GM03348 (cell line): Measurements from ENCODE around the gene KIR3DL1.
"Not testable (repeated sequence)": the region's sequence is repeated elsewhere in the genome, so short reads cannot be mapped to it uniquely, and the experiment has no call there.

Source experiments
- DNase-seq: peaks from one replicate; pipeline ENCODE4 v3.0.0; 2012; ENCODE audit warnings: low spot score

The KIR3DL1 gene

DNA sequence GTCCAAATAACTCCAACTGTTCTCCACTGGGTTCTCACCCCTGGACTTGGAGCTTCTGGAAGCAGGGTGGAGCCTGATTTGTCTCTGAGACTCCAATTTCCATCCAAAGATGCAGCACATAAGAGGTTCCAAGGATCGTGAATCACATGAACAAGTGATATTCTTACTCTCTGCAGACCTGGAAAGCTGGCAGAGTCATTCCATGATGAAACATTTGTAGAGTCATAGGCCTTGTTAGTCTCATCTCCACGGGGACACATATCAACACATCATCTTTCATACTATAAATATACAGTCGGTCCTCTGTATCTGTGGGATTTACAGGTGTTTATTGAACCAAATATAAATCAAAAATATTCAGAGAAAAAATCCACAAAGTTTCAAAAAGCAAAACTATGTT is 1.7 kb upstream of the KIR3DL1 start:
- DNase-seq, result not testable (repeated sequence)

DNA sequence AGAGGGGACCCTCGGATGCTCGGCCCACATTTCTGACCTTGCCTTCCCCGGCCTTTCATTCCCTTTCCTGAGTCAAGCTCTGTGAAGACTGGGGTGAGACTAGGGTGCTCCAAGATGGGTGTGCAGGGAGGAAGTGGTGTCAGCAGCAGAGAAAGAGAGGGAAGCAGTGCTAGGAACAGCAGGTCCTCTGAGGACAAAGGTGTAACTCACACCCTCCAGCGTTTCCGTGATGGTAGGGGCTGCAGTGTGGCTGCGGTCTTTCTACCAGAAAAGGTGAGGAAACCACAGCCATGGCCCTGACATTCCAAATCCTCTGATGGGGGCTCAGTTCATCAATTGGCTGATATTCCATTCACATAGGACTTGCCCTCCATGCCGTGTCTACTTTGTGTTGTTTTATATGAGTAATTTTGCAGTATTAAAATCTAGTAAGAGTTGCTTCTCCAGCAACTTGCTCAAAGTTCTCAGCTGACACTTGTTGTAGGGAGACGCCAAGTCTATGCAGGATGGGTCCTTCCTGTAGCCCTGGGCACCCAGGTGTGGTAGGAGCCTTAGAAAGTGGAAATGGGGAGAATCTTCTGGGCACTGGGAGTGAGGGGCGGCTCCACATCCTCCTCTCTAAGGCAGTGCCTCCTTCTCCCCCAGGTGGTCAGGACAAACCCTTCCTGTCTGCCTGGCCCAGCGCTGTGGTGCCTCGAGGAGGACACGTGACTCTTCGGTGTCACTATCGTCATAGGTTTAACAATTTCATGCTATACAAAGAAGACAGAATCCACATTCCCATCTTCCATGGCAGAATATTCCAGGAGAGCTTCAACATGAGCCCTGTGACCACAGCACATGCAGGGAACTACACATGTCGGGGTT is 1.6 kb downstream of the KIR3DL1 start:
- no peak for DNase-seq

DNA sequence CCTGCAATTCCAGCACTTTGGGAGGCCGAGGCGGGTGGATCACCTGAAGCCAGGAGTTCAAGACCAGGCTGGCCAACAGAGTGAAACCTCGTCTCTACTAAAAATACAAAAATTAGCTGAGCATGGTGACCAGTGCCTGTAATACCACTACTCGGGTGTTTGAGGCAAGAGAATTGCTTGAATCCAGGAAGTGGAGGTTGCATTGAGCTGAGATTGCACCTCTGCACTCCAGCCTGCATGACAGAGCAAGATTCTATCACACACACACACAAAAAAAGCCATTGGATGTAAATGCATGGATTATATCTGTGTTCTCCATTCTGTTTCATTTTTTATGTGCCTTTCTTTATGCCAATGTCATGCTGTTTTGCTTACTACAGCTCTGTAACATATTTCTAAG is 8.1 kb downstream of the KIR3DL1 start:
- not testable (repeated sequence) for DNase-seq

DNA sequence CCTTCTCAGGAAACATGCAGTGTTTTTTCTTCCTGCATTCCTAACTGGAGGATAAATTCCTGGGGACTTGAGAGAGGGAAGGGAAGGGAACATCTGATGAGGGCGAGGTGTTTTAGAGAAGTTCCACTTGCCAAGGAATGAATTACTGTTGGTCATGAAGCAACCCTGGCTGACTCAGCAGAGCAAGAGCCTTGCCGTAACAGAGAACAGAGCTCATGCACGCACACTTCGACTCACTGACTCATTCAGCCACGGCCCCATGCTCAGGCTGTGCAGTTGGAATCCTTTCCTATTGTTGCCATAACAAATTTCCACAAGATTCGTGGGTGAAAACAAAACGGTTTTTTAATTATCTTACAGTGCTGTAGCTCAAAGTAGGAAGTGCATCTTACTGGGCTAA is 9.1 kb downstream of the KIR3DL1 start:
- DNase-seq, result not testable (repeated sequence)

DNA sequence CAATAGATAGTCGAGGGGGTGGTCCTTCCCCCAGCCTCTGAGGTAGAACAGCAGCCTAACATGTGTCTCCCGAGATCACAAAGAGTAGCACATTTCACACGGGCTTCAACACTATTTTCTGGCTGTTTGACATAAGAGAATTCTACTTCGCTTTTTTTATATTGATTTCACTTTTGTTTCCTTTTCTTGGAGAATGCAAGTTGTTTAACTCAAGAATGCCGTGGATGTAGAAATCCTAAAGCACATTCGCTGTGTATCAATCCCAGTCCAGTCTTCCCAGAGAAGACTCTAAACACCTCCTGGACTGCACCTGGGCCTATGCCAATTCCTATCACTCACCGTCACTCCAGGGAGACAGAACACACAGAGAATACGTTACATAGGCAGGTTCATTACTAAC is 11.8 kb downstream of the KIR3DL1 start:
- not testable (repeated sequence) for DNase-seq

DNA sequence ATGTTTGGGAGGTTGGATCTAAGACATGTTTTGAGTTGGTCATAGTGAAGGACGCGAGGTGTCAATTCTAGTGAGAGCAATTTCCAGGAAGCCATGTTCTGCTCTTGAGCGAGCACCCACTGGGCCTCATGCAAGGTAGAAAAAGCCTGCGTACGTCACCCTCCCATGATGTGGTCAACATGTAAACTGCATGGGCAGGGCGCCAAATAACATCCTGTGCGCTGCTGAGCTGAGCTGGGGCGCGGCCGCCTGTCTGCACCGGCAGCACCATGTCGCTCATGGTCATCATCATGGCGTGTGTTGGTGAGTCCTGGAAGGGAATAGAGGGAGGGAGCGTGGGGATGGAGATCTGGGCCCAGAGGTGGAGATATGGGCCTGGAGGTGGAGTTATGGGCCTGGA is 16.2 kb downstream of the KIR3DL1 start, which contains the start of gene KIR2DS4:
KIR2DS4 (plus strand) TSS at position 181 of the 400 bp plus-strand sequence.
- not testable (repeated sequence) for DNase-seq

DNA sequence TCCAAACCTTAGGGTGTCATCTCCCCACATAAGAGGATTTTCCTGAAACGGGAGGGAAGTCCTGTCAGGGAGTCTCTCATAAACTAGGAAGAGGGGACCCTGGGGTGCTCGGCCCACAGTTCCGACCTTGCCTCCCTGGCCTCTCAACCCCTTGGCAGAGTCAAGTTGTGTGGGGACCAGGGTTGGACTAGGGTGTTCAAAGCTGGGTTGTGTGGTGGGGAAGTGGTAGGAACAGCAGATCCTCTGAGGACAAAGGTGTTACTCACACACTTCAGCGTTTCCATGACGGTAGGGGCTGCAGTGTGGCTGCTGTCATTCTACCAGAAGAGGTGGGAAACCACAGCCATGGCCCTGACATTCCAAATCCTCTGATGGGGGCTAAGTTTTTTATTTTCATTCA is 18.9 kb downstream of the KIR3DL1 start:
- not testable (repeated sequence) for DNase-seq

DNA sequence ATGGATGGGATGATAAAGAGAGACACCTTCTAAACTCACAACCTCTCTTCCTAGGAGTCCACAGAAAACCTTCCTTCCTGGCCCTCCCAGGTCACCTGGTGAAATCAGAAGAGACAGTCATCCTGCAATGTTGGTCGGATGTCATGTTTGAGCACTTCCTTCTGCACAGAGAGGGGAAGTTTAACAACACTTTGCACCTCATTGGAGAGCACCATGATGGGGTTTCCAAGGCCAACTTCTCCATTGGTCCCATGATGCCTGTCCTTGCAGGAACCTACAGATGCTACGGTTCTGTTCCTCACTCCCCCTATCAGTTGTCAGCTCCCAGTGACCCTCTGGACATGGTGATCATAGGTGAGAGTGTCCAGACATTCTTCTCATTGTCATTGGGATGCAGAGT is 21.3 kb downstream of the KIR3DL1 start:
- not testable (repeated sequence) for DNase-seq

DNA sequence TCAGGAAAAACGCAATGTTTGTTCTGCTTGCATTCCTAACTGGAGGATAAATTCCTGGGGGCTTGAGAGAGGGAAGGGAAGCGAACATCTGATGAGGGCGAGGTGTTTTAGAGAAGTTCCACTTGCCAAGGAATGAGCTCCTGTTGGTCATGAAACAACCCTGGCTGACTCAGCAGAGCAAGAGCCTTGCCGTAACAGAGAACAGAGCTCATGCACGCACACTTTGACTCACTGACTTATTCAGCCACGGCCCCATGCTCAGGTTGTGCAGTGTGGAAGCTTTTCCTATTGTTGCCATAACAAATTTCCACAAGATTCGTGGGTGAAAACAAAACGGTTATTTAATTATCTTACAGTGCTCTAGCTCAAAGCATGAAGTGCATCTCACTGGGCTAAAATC is 26.9 kb downstream of the KIR3DL1 start:
- not testable (repeated sequence) for DNase-seq

DNA sequence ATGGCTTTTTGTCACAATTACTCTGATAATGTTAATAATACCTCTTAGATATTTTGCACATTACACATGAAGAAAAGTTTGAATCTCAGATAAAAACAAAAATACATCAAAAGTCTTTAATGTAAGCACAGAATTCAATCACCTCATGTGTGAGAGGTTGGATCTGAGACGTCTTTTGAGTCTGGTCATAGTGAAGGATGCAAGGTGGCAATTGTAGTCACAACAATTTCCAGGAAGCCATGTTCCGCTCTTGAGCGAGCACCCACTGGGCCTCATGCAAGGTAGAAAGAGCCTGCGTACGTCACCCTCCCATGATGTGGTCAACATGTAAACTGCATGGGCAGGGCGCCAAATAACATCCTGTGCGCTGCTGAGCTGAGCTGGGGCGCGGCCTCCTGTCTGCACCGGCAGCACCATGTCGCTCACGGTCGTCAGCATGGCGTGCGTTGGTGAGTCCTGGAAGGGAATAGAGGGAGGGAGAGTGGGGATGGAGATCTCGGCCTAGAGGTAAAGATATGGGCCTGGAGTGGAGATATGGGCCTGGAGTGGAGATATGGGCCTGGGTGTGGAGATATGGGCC is 33.9 kb downstream of the KIR3DL1 start, which contains the start of gene KIR3DL2:
KIR3DL2 (plus strand) TSS at position 383 of the 580 bp plus-strand sequence; CDS start at position 416, 33 bp downstream.
- DNase-seq, result not testable (repeated sequence)

DNA sequence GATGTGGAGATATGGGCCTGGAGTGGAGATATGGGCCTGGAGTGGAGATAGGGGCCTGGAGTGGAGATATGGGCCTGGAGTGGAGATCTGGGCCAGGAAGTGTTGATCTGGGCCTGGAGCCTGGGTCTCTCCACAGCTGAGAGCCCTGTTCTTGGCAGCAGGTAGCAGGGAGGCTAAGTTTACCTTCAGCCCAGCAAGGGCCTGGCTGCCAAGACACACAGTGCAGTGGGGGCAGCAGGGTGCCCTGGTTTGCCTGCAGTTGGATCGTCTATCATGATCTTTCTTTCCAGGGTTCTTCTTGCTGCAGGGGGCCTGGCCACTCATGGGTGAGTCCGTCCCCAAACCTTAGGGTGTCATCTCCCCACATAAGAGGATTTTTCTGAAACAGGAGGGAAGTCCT is 34.7 kb downstream of the KIR3DL1 start:
- no peak for DNase-seq

DNA sequence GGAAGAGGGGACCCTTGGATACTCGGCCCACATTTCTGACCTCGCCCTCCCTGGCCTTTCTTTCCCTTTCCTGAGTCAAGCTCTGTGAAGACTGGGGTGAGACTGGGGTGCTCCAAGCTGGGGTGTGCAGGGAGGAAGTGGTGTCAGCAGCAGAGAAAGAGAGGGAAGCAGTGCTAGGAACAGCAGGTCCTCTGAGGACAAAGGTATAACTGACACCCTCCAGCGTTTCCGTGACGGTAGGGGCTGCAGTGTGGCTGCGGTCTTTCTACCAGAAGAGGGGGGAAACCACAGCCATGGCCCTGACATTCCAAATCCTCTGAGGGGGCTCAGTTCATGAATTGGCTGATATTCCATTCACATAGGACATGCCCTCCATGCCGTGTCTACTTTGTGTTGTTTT is 35.1 kb downstream of the KIR3DL1 start:
- no peak for DNase-seq

DNA sequence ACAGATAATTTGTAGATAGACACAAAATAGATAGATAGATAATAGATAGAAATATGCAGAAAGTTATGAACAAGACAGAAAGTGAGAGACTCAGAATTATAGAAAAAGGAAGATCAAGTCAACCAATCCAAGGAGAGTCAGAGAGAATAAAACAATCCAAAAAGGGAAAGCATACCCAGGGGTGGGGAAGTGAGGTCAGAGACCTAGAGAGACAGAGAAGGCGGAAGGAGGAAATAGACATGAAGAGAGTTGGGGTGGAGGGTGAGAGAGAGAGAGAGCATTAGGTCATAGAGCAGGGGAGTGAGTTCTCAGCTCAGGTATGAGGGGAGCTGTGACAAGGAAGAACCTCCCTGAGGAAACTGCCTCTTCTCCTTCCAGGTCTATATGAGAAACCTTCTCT is 39.0 kb downstream of the KIR3DL1 start:
- DNase-seq, result not testable (repeated sequence)

DNA sequence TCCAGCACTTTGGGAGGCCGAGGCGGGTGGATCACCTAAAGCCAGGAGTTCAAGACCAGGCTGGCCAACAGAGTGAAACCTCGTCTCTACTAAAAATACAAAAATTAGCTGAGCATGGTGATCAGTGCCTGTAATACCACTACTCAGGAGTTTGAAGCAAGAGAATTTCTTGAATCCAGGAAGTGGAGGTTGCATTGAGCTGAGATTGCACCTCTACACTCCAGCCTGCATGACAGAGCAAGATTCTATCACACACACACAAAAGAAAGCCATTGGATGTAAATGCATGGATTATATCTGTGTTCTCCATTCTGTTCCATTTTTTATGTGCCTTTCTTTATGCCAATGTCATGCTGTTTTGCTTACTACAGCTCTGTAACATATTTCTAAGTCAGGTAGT is 42.2 kb downstream of the KIR3DL1 start:
- DNase-seq, result not testable (repeated sequence)

DNA sequence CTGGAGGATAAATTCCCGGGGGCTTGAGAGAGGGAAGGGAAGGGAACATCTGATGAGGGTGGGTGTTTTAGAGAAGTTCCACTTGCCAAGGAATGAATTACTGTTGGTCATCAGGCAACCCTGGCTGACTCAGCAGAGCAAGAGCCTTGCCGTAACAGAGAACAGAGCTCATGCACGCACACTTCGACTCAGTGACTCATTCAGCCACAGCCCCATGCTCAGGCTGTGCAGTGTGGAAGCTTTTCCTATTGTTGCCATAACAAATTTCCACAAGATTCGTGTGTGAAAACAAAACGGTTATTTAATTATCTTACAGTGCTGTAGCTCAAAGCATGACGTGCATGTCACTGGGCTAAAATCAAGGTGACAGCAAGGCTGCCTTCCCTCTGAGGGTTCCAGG is 43.2 kb downstream of the KIR3DL1 start:
- DNase-seq, result not testable (repeated sequence)

DNA sequence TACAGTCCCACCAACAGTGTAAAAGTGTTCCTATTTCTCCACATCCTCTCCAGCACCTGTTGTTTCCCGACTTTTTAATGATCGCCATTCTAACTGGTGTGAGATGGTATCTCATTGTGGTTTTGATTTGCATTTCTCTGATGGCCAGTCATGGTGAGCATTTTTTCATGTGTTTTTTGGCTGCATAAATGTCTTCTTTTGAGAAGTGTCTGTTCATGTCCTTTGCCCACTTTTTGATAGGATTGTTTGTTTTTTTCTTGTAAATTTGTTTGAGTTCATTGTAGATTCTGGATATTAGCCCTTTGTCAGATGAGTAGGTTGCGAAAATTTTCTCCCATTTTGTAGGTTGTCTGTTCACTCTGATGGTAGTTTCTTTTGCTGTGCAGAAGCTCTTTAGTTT is 47.2 kb downstream of the KIR3DL1 start:
- not testable (repeated sequence) for DNase-seq

DNA sequence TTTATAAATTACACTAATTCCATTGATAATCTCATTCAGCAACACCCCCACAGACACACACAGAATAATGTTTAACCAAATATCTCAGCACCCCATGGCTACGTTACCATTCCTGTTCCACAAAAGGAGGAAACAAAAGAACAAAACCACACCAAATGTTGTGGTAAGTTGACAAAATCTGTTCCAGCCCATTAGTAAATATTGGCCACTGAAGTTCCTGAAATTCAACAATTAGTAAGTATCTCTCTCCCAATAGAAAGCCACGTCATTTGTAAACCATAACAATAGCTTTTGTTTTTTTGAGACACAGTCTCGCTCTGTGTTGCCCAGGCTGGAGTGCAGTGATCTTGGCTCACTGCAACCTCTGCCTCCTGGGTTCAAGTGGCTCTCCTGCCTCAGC is 55.4 kb downstream of the KIR3DL1 start:
- no peak for DNase-seq

DNA sequence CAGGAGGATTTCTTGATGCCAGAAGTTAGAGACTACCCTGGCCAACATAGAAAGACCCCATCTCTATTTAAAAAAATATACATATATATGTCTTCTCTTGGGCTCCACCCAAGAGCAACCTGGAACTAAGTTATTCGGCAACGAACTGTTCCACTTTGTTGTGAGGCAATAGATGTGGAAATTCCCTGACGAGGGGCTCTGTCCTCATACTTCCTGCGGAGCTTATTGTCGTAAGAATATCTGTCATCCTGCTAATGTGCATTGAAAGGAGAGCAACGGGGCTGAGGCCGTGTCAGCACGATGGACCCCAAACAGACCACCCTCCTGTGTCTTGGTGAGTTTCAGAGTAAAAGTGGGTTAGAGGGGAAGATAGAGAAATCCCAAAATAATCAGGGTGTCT is 57.7 kb downstream of the KIR3DL1 start, which contains the start of gene FCAR:
FCAR (plus strand) TSS at position 246 of the 400 bp plus-strand sequence; CDS start at position 301, 55 bp downstream.
- no peak for DNase-seq

DNA sequence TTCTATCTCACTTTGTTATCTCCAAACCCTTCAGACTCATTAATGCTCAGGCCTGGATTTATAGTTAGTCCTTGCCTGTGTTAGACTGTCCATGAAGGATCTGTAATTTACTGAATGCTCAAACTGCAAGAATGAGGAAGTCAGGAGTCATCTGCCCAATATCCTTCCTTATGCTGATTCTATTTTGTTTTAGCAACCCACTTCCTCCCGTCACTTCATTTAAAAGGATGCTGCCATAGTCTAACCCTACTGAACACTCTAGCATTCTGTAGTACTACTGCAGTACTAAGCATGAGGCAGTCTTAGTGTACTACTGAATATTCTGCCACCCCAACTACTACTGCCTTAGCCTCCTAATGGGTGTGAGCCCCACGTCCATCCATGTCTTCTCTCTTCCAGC is 59.2 kb downstream of the KIR3DL1 start:
- no peak for DNase-seq

DNA sequence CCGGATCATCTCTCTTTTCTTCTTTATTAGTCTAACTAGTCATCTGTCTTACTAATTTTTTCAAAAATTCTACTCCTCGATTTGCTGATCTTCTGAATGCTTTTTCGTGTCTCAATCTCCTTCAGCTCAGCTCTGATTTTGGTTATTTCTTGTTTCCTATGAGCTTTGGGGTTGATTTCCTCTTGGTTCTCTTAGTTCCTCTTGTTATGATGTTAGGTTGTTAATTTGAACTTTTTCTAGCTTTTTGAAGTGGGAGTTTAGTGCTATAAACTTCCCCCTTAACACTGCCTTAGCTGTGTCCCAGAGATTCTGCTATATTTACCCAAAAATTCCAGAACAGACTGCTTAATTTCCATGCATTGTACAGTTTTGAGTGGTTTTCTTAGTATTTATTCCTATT is 61.2 kb downstream of the KIR3DL1 start:
- DNase-seq, result no peak
